Eye (tissue), 1 donor: ENCODE data around the gene RAI14.

ENCODE experiments used
- DNase-seq: peaks from one replicate; pipeline ENCODE4 v3.0.0-alpha.2; 2015

The RAI14 gene

DNA sequence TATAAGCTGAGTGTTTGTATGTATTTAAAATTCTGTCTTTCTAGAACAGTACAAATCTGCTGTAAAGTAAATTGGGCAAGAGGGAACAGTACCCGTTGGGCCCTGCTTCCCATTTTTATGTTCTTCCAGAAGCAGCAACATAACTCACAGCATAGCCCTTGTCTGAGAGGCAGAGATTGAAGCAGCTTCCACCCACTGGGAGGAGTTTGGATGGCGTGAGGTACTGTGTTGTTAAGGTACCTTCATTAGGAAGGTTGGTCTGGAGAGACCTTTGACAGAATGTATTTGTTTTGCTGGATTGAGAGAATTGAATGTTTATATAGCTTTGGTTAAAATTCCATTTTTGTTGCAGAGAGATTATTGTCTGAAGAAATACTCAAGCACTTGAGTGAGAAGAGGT, 24.8 kb downstream of the RAI14 start:
- no peak for DNase-seq

DNA sequence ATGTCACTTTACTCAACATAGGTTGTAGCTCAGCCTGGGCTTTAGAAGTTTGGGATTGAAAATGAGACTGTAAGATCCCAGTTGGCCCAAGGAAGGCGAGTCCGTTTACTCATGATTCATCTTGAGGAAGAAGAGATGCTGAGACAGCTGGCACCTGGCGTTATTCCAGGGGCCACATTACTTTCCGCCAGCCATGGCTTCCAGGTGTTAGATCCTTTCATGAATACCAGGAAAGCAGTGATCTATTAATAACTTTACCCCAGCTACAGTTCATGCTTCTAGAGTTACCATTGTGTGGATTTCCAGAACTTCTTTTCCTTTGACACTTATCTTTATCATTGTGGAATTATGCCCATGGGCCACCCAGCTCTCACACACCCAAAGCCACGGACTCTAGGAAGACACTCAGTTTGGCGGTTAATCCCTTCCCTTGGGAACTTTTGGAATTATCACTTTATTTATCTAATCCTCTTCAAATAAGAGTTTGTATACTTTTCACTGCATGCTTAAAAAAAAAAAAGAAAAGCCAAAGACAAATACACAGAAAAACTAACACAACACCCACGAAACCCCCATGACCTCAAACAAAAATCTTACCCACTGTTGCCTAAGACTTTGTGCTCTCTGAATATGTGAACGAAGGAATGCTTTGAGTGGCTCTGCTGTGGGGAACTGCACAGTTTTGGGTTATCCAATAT, 26.9 kb downstream of the RAI14 start:
- DNase-seq = peak; percentile 38

DNA sequence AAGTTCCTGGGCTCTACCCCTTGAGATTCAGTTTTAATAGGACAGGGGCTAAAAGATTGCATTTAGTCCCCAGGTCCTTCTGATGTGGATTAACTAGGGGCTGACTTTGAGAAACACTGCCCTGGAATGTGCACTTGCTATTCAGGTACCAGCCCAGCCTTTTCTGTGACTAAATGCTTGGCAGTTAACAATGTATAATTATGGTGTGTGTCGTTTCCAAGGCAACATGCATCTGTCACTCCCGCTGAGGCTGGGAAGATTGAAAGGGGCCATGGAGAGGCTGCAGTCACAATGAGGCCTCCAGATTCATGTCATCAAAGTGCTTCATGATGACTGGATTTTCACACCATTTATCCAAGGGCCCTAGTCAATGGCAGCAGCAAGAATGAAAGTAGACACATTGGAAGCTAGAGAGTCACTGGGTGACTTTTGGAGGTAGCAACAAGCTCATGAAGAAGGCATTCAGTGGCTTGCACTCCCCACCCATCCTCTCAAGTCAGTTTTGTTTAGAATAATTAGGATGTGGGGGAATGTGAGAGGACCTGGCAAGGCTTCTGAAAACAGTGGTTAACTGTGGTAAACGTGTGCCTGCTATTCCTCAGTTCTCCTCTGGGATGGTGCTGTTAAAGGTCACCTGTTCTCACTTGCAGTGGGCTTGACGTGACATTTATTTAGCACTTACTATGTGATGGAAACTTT, 28.3 kb downstream of the RAI14 start:
- DNase-seq = peak; percentile 91

DNA sequence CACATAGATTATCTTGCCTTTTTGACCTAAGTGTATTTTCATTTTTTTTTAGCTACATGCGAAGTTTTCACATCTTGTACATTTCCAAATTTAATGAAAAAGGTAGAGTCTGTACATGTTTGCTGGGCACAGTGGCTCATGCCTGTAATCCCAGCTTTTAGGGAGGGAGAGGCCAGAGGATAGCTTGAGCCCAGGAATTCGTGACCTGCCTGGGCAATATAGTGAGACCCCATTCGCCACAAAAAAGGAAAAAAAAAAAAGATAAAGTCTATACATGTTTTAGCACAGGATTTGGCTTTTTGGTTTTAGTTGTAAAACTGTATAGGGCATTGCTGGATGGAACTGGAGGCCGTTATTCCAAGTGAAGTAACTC, 28.8 kb downstream of the RAI14 start:
- DNase-seq = no peak

DNA sequence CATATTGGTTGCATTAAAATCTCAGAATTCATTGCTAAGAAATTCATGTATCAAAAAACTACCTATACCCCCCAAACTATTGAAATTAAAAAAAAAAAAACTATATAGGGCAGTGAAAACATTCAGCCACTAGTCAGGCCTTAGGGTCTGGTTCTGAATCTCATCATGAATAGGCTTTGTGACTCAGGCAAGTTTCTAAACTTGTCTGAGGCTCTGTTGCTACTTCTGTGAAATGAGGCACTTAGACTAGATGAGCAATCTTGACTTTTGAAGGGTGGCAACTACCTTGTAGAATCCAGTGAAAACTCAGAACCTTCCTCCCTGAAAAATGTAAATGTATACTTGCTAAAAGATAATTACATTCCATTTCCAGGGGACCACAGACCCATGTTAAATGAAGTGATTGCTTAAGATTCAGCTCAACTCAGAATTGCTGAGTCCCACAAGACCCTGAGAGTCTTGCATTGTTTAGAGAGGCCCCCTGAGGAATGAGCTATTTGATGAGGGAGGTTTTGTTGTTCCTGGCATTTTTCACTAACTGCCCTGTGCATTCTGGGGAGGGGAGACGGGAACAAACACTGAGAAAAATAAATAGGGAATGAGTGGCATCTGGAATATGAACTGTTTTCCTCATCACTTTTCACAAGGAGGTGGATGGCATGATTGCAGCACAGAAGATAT, 29.5 kb downstream of the RAI14 start:
- peak; percentile 78 for DNase-seq

DNA sequence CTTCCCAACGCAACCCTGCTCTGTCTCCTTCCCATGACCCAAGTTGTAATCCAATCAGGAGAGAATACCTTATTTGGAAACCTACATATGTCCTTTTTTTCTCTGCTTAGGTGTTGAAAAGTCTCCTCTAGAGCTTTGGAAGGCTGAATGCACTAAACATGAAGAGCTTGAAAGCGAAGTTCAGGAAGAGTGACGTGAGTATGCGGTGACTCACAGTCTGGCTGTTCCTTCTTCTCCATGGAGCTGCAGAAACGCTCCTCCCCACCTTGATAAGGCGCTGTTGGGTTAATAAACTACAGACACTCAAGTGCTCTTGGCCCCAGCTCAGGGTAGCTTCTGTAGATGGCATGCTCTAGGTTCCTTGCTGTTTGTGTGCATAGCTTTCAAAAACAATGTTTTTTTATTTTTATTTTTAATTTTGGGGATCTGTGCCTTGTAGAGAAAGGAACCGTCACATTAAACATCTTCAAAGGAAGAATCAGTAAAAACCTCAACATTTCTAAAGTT, 30.7 kb downstream of the RAI14 start:
- no peak for DNase-seq

DNA sequence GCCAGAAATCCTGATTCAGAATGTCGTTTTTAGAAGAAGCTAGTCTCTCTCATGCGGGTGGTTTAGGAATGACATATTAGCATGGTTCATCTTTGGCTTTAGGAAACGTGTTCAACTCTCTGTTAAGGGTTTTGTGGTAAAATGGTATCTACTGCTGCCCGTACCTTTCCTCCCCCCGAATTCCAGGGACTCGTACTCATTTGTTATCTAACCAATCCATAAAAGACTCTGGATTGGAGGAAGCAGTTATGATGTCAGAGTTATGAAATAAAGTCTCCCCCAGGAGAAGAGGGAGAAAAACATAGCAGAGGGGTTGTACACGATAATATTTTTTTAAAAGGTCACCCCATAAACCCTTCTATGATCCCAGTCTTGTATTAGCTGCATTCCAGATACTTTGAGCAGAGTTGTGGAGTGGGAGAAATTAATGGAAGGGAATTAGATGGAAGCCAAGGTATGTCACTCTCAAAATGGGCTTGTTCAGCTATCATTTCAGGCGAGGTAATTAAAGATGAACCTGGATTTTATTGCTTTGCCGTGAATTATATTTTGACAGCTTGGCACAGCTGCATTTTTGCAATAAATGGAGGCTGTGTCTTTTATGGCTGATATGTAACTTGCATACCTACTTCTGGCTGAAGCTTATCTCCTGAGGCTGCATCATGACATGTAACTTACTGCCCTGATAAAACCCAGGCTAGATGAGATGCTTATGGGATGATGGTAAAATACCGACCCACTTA, 31.3 kb downstream of the RAI14 start:
- no peak for DNase-seq

DNA sequence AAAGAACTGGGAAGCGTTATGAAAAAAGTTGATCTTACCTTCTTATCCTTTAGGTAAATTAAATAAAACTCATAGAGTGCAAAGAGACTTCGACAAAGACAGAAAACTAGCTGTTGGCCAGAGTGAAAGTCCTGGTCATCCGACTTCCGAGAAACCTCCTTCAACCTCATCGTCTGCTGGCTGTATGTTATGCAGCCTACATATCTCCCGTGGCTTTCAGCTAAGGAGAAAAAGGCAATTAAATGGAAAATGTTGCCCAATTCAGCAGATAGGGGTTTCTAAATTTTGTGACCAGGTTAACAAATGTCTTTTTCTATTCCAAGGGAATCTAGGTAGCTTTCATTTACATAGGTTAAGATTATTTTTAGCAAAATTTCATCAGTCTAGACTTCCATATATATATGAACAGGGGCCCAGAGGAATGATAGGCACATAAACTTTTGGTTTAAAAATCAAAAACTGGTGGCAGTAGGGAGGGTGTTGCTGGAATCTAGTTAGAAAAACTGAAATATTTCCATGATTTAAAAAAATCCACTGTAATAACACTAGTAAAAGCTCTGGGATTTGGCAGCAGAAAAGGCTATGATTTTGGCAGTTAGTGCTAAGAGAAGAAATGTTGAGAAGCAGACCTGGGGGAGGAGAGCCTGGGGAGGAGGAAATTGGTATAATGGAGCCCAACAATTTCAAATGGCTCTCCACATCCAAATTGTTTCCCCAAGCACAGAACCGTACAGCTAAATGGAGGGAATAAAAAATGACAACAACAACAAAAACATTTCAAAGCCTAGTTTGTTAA, 32.1 kb downstream of the RAI14 start:
- no peak for DNase-seq

DNA sequence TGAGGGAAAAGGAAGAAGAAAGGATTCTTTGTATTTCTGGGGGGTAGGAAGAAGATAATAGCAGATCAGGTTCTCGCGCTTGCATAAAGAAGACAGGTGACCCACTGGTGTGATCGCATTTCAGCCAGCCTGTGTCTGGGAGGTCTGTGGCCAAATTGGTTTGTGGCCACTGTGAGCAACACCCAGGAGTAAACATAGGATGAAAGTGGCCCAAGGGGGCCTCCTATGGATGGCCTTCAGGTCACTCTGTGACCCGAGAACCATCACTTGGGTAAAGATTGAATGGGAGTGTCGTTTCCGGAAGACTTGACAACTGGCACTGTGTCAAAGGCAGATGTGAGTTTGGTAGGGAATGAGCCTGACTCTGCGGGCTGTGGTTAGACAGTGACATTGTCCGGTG, 34.2 kb downstream of the RAI14 start:
- DNase-seq = no peak

DNA sequence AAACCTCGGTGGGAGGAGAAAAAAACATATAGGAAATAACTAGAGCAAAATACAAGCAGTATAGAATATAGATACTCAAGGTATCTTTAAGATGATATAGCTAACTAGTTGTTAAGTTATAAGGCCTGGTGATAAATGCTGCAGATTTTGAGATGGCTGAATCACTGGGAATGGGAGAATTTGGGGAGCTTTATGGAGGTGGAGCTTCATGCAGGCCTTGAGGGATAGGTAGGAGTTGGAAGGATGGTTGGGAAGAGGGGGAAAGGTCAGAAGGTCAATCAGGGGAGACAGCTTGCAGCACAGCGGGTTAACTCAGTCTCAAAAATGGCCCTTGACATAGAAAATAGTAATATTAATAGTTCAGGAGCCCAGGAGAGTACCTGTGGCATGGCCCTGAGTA, 34.8 kb downstream of the RAI14 start:
- DNase-seq = no peak

DNA sequence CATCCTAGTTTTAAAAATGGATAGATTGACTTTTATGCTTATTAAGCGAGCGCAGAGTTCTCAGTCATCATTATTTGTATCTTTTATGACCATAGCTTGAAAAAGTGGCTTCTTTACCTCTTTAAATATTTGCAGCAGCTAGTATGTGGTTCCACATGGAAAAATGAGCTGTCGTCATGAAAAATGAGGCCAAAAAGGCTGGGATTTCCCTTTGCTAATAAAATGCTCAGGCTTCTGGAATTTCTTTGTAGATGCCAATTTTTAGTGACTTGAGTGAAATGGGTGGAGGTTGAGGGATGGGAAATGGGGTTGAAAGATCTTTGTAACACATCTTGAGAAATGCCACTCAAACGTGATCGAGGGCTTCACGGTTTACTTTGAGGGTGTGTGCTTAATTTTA, 35.2 kb downstream of the RAI14 start:
- no peak for DNase-seq

DNA sequence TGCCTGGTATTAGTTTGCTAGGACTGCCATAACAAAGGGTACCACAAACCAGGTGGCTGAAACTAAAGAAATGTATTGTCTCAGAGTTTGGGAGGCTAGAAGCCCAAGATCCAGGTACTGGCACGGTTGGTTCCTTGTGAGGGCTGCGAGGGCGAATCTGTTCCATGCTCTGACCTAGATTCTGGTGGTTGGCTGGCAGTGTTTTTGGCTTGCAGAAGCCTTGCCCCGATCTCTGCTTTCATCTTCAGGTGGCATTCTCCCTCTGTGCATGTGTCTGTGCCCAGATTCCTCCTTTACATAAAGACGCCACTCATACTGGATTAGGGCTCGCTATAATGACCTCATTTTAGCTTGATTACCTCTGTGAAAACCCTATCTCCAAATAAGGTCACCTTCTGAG, 36.7 kb downstream of the RAI14 start:
- DNase-seq = no peak

DNA sequence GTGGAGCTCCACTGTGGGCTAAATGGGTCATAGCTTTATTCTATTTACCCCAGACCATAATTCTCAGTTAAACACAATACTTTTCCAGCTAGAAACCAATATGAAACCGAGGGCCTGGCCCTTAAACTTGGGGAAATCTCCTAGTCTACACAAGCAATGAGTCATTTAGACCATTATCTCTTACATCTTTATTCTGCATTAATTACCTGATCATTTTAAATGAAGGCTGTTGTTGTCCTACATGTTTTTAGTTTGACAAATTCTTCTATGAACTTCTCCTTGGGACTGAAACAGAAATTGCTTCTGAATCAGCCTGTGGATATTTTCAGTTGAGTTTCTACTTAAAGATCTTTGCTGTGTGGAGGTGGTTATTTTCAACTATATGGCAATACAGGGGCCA, 37.9 kb downstream of the RAI14 start:
- DNase-seq = no peak

DNA sequence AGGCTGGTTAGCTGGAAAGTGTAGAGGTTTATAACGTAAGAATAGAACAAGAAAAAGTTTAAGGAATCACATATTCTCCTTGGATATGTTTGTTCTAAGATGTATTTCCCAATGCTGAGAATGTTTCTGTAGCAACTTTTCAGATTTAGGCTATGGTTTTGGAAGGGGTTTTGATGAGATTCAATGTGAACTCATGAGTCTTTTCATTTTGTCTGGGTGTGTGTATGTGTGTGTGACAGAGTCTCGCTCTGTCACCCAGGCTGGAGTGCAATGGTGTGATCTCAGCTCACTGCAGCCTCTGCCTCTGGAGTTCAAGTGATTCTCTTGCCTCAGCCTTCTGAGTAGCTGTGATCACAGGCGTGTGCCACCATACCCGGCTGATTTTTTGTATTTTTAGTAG, 38.6 kb downstream of the RAI14 start:
- DNase-seq = no peak

DNA sequence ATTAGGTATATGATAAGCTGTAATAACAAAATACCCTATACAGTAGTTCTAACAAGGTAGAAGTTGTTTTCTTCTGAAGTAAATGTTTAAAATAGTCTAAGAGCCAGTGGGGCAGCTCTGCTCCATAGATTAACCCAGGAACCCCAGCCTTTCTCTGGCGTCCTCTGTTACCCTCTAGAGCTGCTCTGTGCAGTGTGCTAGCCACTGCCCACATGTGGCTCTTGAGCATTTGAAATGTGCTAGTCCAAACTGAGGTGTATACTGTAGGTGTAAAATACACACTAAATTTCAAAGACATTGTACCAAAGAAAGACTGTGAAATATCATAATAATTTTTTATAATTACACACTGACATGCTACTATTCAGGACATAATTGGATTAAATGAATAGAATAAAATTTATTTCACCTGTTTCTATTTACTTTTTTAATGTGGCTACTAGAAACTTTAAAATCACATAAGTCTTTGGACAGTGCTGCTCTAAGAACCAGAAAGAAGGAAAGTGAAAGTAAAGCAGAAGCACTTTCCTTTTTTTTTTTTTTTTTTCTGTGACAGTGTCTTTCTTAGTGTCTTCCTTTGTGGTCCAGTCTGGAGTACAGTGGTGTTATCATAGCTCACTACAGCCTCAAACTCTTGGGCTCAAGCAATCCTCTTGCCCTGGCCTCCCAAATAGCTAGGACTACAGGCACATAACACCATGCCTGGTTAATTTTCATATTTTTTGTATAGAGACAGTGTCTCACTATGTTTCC, 39.3 kb downstream of the RAI14 start:
- DNase-seq = no peak

DNA sequence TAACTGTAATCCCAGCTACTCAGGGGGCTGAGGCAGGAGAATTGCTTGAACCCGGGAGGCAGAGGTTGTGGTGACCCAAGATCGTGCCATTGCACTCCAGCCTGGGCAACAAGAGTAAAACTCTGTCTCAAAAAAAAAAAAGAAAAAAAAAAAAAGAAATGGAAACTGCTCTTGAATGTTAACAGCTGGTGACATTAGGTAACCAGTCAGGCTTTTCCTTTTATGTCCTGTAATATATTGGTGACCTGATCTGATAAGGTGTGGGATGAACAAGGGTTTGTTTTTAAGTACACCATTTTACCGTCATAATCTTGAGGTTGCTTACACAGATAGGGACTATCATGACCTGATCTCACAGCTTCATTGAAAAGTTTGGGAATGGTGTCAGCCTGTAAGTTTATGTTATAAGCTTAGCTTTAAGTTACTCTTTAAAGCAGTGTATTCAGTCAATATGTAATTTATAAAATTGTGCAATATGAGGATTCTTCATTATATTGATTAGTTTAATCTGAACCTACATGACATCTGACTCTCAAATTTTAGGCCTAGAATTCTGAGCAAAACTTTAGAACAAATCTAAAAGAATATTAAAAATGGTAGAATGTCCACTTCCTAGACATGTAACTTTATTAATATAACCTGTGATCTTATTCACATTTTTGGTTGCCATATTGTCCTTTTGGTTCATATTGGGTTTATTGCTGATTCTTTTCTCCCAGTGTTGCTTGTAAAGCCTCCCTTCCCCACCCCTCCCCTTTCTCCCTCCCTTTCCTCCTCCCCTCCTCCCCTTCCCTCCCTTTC, 41.4 kb downstream of the RAI14 start:
- no peak for DNase-seq

DNA sequence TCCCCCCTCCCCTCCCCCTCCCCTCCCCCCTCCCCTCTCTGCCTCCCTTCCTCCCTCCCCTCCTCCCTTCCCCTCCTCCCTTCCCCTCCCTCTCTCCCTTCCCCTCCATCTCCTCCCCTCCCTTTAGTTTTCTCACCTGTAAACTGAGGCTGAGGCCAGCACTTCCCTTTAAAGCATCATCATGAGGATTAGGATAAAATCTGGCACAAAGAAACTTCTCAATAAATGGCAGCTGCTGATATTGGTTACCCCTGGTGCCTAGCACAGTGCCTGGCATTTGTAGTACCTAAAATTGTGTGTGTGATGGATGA, 41.9 kb downstream of the RAI14 start:
- no peak for DNase-seq

DNA sequence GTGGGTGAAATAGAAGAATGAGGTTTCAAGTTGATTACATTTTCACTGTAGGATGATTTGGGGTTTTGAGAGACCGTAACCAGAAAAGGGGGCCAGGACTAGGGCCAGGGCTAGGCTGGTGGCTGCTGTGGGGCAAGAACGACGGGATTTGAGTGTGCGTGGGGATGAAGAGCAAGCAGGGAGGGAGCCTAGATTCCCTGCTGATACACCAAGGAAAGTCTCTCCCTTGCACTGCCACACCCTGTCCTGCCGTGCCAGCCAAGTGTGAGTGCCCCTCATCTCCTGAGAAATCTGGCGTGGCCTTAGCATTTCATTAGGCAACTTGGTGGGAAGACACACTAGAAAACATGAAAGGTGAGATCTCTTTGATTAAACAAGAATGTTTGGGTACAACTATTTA, 42.6 kb downstream of the RAI14 start:
- DNase-seq = no peak

DNA sequence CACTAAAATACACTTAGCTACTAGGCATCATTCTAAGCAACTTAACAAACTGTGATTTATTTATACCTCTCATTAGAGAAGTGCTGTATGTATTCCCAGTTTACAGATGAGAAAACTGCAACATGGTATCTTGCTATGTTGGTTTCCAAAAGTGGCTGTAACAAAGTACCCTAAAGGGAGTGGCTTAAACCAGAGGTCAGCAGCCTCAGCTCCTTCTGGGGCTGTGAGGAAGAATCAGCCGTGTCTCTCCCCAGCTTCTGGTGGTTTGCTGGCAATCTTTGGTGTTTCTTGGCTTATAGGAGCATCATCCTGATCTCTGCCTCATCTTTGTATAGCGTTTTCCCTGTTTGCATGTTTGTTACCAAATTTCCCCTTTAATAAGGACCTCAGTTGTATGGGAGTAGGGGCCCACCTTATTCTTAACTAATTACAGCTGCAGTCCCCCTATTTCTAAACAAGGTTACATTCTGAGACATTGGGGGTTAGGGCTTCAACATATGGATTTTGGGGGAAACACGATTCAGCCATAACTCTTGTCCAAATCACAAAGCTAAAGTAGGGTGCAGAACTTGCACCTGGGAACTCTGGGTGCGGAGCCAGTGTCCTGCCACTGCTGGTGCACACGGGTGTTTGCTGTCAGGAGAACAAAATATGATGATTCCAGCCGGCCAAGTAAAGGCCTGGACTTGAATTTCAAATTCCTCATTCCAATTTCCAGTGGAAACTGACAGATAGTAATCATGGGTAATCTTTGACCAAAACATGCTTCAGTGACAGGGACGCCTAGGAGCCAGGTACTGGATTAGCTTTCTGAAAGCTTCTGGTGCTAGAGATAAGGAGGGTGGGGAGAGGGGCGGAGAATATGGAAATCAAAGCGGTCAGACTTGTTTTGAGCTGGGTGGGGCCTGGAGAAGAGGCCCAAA, 43.3 kb downstream of the RAI14 start:
- DNase-seq = no peak

DNA sequence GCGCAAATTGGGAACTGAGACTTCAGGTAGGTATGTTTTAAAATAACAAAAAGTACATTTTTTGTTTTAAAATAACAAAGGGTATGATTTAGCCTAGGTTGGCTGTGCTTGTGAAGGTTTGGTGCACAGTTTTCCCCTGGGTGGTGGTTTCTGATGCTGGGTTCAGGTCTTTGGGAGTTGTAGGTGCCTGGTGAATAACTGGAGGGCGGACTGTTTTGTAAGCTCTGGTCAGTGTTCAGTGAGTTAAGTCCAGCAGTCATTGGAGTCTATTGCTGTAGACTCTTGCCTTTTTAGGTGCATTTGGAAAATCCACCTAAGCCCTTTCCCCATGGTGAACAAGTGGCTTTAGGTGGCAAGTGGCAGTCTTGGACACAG, 43.9 kb downstream of the RAI14 start:
- no peak for DNase-seq
